DOHH2 (cell line): Measurements from ENCODE around the gene CEBPA.

Source experiments
- H3F3A ChIP-seq: fragments of 200-600 bp; sonication (generic), shearing (Covaris generic); 2 replicates; pipeline ENCODE4 v1.6.0; 2016; ENCODE audit warnings: antibody characterized with exemption, mild to moderate bottlenecking; ENCODE audit not compliant: control insufficient read depth, insufficient read depth
- H3K27ac ChIP-seq: fragments of 200-600 bp; sonication (generic); 2 replicates; pipeline ENCODE4 v1.5.1; 2014; ENCODE audit warnings: low read depth, mild to moderate bottlenecking, low read length, moderate library complexity
- H3K27me3 ChIP-seq: fragments of 200-600 bp; sonication (generic); 2 replicates; pipeline ENCODE4 v1.6.1; 2014; ENCODE audit warnings: mild to moderate bottlenecking, low read length, mixed read lengths; ENCODE audit not compliant: control insufficient read depth
- H3K36me3 ChIP-seq: fragments of 200-600 bp; sonication (generic); 2 replicates; pipeline ENCODE4 v1.6.1; 2014; ENCODE audit warnings: mild to moderate bottlenecking, low read length, moderate library complexity, mixed read lengths; ENCODE audit not compliant: control insufficient read depth
- H3K4me1 ChIP-seq: fragments of 200-600 bp; sonication (generic); 2 replicates; pipeline ENCODE4 v1.6.1; 2014; ENCODE audit warnings: mild to moderate bottlenecking, low read length, mixed read lengths; ENCODE audit not compliant: control insufficient read depth
- H3K4me2 ChIP-seq: fragments of 200-600 bp; sonication (generic); 2 replicates; pipeline ENCODE4 v1.6.0; 2014; ENCODE audit warnings: mild to moderate bottlenecking, low read length, moderate library complexity
- H3K4me3 ChIP-seq: fragments of 200-600 bp; sonication (generic); 2 replicates; pipeline ENCODE4 v1.5.1; 2014; ENCODE audit warnings: mild to moderate bottlenecking, low read length, mixed read lengths
- H3K79me2 ChIP-seq: fragments of 200-600 bp; sonication (generic); 2 replicates; pipeline ENCODE4 v1.6.1; 2014; ENCODE audit warnings: mild to moderate bottlenecking, low read length, mixed read lengths; ENCODE audit not compliant: control insufficient read depth
- H3K9me2 ChIP-seq: fragments of 200-600 bp; sonication (generic); replicated peaks from 2 replicates; pipeline ENCODE4 v1.6.1; 2014; ENCODE audit warnings: mild to moderate bottlenecking, low read length, mixed read lengths; ENCODE audit not compliant: control insufficient read depth
- H3K9me3 ChIP-seq: fragments of 200-600 bp; sonication (generic); 2 replicates; pipeline ENCODE4 v1.6.1; 2014; ENCODE audit warnings: antibody characterized with exemption, low read length, mixed read lengths; ENCODE audit not compliant: control insufficient read depth, insufficient read depth
- H4K20me1 ChIP-seq: fragments of 200-600 bp; sonication (generic); 2 replicates; pipeline ENCODE4 v1.6.0; 2014; ENCODE audit warnings: low read depth, mild to moderate bottlenecking, antibody characterized with exemption, low read length, moderate library complexity; ENCODE audit not compliant: control insufficient read depth, insufficient read depth
- EZH2phosphoT487 ChIP-seq: fragments of 200-600 bp; sonication (generic); IDR thresholded peaks from 2 replicates; pipeline ENCODE4 v1.6.1; 2017; ENCODE audit warnings: borderline replicate concordance, mild to moderate bottlenecking, antibody characterized with exemption, low read length, moderate library complexity, mixed read lengths
- TF ChIP-seq, protein P1 (sequence below): fragments of 200-600 bp; sonication (generic); IDR thresholded peaks from one replicate; pipeline ENCODE4 v1.5.1; 2014; ENCODE audit warnings: antibody characterized with exemption, mild to moderate bottlenecking, low read depth, low read length; ENCODE audit not compliant: poor library complexity, severe bottlenecking

Gene CEBPA

DNA sequence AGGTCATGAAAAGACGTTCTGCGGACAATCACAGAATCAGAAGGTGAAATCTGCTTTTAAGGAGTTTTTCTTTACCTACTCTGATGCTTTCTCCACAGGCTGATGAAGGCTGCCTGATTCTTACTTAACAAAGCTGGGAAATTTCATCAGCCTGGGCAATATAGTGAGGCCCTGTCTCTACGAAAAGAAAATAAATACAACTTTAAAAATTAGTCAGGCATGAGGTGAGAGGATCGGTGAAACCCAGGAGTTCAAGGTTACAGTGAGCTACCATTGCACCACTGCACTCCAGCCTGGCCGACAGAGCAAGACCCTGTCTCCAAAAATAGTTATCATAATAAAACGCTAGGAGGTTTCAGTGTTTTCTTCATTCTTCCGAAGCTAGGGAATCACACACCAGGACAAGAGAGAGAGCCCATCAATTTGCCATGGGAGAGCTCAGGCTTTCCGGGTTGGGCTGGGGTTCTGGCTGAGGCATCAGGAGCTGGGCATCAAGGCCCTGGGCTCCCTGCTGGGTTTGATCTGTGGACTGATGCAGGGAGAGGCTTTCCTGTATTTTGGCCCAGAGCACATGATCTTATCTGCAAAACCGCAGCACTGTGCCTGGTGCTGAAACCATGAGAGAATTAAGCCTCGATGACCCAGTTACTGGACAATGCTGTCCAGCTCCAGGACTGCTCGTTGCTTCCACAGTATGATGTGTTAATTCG, 46.1 kb upstream of the CEBPA start:
- no peaks in the 10 kb centered on the region for H3K9me3 ChIP-seq
- H3K79me2 ChIP-seq, result no peaks in the 10 kb centered on the region
- H3K4me2 ChIP-seq, result no peak overlapping the region
- H3F3A ChIP-seq, result no peaks in the 10 kb centered on the region
- H3K36me3 ChIP-seq, result no peaks in the 10 kb centered on the region
- H3K4me3 ChIP-seq, result no peak overlapping the region
- H3K9me2 ChIP-seq, result no peaks in the 10 kb centered on the region
- H4K20me1 ChIP-seq, result no peaks in the 10 kb centered on the region
- peaks cover 9% of the 10 kb centered on the region; the same call in 1 of the 2 replicates for H3K27me3 ChIP-seq
- no peak for TF ChIP-seq EZH2phosphoT487
- TF ChIP-seq, protein P1, sequence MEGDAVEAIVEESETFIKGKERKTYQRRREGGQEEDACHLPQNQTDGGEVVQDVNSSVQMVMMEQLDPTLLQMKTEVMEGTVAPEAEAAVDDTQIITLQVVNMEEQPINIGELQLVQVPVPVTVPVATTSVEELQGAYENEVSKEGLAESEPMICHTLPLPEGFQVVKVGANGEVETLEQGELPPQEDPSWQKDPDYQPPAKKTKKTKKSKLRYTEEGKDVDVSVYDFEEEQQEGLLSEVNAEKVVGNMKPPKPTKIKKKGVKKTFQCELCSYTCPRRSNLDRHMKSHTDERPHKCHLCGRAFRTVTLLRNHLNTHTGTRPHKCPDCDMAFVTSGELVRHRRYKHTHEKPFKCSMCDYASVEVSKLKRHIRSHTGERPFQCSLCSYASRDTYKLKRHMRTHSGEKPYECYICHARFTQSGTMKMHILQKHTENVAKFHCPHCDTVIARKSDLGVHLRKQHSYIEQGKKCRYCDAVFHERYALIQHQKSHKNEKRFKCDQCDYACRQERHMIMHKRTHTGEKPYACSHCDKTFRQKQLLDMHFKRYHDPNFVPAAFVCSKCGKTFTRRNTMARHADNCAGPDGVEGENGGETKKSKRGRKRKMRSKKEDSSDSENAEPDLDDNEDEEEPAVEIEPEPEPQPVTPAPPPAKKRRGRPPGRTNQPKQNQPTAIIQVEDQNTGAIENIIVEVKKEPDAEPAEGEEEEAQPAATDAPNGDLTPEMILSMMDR, result no peak
- no peak overlapping the region for H3K27ac ChIP-seq
- no peaks in the 10 kb centered on the region for H3K4me1 ChIP-seq

DNA sequence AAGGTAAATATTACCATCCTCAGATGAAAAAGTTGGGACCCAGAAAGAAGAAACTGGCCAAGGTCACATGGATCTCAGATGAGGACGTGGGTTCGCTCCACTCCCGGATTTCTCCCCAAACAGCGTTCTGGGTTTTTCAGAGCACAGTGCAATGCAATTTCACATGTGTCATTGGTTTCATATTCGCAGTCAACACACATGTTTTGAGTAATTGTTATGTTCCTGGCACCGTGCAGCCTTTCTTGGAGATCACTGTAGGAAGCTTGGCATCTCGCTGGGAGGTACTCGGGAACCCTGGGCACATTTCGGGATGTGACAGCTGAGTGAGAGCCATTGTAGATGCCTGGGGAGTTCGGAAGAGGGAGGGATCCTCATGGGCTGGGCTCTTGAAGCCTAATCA, 45.0 kb upstream of the CEBPA start:
- Histone ChIP-seq H3K4me3 (no peak overlapping the region), H3K27ac (no peak overlapping the region), H3K27me3 (peaks cover 12% of the 10 kb centered on the region; the same call in 1 of the 2 replicates), H4K20me1 (no peaks in the 10 kb centered on the region), H3K36me3 (no peaks in the 10 kb centered on the region), H3F3A (no peaks in the 10 kb centered on the region), H3K9me3 (no peaks in the 10 kb centered on the region), H3K79me2 (no peaks in the 10 kb centered on the region), H3K9me2 (no peaks in the 10 kb centered on the region), H3K4me1 (no peaks in the 10 kb centered on the region), H3K4me2 (no peak overlapping the region)
- TF ChIP-seq, protein P1, result no peak
- TF ChIP-seq EZH2phosphoT487, result no peak

GRCh38 chr19:33346665-33347064, 44.3 kb upstream of the CEBPA start:
- no peaks in the 10 kb centered on the region for H4K20me1 ChIP-seq
- peaks cover 12% of the 10 kb centered on the region; the same call in 1 of the 2 replicates for H3K27me3 ChIP-seq
- no peaks in the 10 kb centered on the region for H3K9me2 ChIP-seq
- no peaks in the 10 kb centered on the region for H3K79me2 ChIP-seq
- no peaks in the 10 kb centered on the region for H3K9me3 ChIP-seq
- no peaks in the 10 kb centered on the region for H3K4me1 ChIP-seq
- no peak overlapping the region for H3K4me3 ChIP-seq
- TF ChIP-seq, protein P1, result no peak
- TF ChIP-seq EZH2phosphoT487, result no peak
- no peak overlapping the region for H3K27ac ChIP-seq
- no peaks in the 10 kb centered on the region for H3K36me3 ChIP-seq
- no peaks in the 10 kb centered on the region for H3F3A ChIP-seq
- no peak overlapping the region for H3K4me2 ChIP-seq

GRCh38 chr19:33345163-33345562, 42.8 kb upstream of the CEBPA start:
- H3K36me3 ChIP-seq, result no peaks in the 10 kb centered on the region
- H3F3A ChIP-seq, result no peaks in the 10 kb centered on the region
- no peaks in the 10 kb centered on the region for H4K20me1 ChIP-seq
- no peaks in the 10 kb centered on the region for H3K9me3 ChIP-seq
- H3K27ac ChIP-seq, result no peak overlapping the region
- TF ChIP-seq, protein P1, result no peak
- TF ChIP-seq EZH2phosphoT487, result no peak
- H3K4me1 ChIP-seq, result no peaks in the 10 kb centered on the region
- H3K4me3 ChIP-seq, result no peak overlapping the region
- H3K27me3 ChIP-seq, result peaks cover 12% of the 10 kb centered on the region; the same call in 1 of the 2 replicates
- H3K9me2 ChIP-seq, result no peaks in the 10 kb centered on the region
- H3K79me2 ChIP-seq, result no peaks in the 10 kb centered on the region
- H3K4me2 ChIP-seq, result no peak overlapping the region
